ENCODE results near the gene RCOR1.

The RCOR1 gene

DNA sequence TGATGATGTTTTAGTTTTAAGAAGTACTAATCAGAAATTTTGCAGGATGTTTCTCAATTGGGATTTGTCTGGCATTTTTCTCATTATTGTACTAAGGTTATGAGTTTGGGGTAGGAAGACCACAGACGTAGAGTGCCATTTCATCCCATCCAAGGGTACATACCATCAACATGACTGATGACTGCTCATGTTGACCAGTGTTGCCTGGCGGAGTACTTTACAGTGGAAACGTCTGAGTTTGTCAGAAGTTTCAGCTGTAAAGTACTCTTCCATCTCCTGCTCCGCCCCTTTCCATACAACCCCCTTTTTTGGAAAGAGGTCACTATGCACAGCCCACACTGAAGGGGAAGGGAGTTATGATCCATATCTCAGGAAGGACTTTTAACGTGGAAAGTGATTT, 74.2 kb downstream of the RCOR1 start:
- TF ChIP-seq, protein P1, sequence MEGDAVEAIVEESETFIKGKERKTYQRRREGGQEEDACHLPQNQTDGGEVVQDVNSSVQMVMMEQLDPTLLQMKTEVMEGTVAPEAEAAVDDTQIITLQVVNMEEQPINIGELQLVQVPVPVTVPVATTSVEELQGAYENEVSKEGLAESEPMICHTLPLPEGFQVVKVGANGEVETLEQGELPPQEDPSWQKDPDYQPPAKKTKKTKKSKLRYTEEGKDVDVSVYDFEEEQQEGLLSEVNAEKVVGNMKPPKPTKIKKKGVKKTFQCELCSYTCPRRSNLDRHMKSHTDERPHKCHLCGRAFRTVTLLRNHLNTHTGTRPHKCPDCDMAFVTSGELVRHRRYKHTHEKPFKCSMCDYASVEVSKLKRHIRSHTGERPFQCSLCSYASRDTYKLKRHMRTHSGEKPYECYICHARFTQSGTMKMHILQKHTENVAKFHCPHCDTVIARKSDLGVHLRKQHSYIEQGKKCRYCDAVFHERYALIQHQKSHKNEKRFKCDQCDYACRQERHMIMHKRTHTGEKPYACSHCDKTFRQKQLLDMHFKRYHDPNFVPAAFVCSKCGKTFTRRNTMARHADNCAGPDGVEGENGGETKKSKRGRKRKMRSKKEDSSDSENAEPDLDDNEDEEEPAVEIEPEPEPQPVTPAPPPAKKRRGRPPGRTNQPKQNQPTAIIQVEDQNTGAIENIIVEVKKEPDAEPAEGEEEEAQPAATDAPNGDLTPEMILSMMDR (conservative IDR thresholded peaks at IDR 0.05; ENCODE audit: low read depth, low read length): no peak
- Histone ChIP-seq H2AFZ (ENCODE audit: low read depth) (no peak overlapping the region), H3K4me2 (no peak overlapping the region), H3K4me3 (IDR thresholded peaks at IDR 0.05; ENCODE audit: insufficient read depth, low read depth, low read length) (no peak overlapping the region), H3K9ac (no peak overlapping the region), H4K20me1 (ENCODE audit: insufficient read depth) (no peaks in the 10 kb centered on the region), H3K36me3 (ENCODE audit: insufficient read depth) (no peaks in the 10 kb centered on the region), H3K27me3 (ENCODE audit: insufficient read depth, low read depth) (no peaks in the 10 kb centered on the region), H3K79me2 (ENCODE audit: insufficient read depth, low read depth) (peaks cover 5% of the 10 kb centered on the region; the same call in 1 of the 2 replicates), H3K4me1 (ENCODE audit: low read depth, poor library complexity, severe bottlenecking) (no peaks in the 10 kb centered on the region), H3K27ac (no peak overlapping the region)

DNA sequence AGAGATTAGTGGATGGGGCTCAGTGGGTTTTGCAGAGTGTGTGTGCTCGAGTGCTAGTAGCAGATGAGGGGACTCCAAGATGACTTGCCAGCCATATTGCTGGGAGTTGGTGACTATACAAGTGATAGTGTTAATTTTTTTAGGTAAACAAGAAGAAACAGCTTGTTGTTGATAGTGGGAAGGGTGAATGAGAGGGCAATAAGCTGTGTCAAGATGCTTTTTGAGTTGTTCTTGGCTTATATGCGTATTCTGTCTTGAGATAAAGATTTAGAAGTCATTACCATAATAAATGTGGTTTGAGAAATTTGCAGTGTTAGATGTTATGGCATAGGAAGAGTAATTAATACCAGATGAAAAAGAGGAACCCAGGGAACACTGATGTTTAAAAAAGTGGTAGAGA, 75.3 kb downstream of the RCOR1 start:
- H3K27ac ChIP-seq: no peak overlapping the region
- no peaks in the 10 kb centered on the region for H3K4me1 ChIP-seq (ENCODE audit: low read depth, poor library complexity, severe bottlenecking)
- H3K4me3 ChIP-seq (IDR thresholded peaks at IDR 0.05; ENCODE audit: insufficient read depth, low read depth, low read length): no peak overlapping the region
- no peaks in the 10 kb centered on the region for H3K27me3 ChIP-seq (ENCODE audit: insufficient read depth, low read depth)
- no peaks in the 10 kb centered on the region for H3K36me3 ChIP-seq (ENCODE audit: insufficient read depth)
- no peak overlapping the region for H2AFZ ChIP-seq (ENCODE audit: low read depth)
- TF ChIP-seq, protein P1 (conservative IDR thresholded peaks at IDR 0.05; ENCODE audit: low read depth, low read length): no peak
- H4K20me1 ChIP-seq (ENCODE audit: insufficient read depth): no peaks in the 10 kb centered on the region
- H3K79me2 ChIP-seq (ENCODE audit: insufficient read depth, low read depth): peaks cover 8% of the 10 kb centered on the region; the same call in 1 of the 2 replicates
- no peak overlapping the region for H3K4me2 ChIP-seq
- no peak overlapping the region for H3K9ac ChIP-seq

DNA sequence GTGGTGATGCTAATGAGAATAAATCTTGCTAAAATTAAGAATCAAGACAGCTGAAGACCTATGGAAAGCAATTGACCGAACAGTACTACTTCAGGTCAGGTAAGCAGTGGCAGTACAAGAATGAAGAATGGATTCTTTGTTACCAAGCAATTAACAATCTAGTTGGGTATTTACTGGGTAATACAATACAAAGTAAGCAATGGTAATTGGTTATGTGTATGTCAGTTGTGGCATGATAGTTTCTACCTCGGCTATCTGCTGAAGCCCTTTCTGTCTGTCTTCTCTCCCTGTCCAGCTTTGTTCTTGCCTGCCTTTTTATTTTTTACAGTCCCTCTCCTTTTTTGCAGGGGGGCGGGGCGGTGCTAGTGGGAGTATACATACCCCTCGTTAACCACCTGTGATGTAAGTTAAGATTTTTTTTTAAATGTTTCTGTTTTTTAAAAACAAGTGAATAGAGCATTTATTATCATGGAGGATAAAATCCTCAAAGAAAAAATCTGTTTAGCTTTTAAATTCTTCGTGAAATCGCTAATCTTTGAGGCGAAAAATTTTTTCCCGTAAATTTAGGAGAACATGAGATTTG, 75.9 kb downstream of the RCOR1 start:
- no peak overlapping the region for H2AFZ ChIP-seq (ENCODE audit: low read depth)
- TF ChIP-seq, protein P1 (conservative IDR thresholded peaks at IDR 0.05; ENCODE audit: low read depth, low read length): no peak
- H4K20me1 ChIP-seq (ENCODE audit: insufficient read depth): no peaks in the 10 kb centered on the region
- no peak overlapping the region for H3K27ac ChIP-seq
- H3K4me3 ChIP-seq (IDR thresholded peaks at IDR 0.05; ENCODE audit: insufficient read depth, low read depth, low read length): no peak overlapping the region
- no peaks in the 10 kb centered on the region for H3K27me3 ChIP-seq (ENCODE audit: insufficient read depth, low read depth)
- peaks cover 8% of the 10 kb centered on the region; the same call in 1 of the 2 replicates for H3K79me2 ChIP-seq (ENCODE audit: insufficient read depth, low read depth)
- H3K4me1 ChIP-seq (ENCODE audit: low read depth, poor library complexity, severe bottlenecking): no peaks in the 10 kb centered on the region
- H3K9ac ChIP-seq: no peak overlapping the region
- no peaks in the 10 kb centered on the region for H3K36me3 ChIP-seq (ENCODE audit: insufficient read depth)
- no peak overlapping the region for H3K4me2 ChIP-seq

DNA sequence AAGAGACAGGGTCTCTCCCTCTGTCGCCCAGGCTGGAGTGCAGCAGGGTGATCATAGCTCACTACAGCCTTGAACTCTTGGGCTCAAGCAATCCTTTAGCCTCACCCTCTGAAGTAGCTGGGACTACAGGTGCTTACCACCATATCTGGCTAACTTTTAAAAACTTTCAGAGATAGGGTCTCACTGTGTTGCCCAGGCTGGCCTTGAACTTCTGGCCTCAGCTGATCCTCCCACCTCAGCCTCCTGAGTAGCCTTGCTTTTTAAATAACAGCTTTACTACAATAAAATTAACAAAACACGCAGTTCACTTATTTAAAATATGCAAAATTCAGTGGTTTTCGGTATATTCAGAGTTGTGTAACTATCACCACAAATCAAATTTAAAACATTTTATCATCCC, 79.0 kb downstream of the RCOR1 start:
- no peaks in the 10 kb centered on the region for H4K20me1 ChIP-seq (ENCODE audit: insufficient read depth)
- no peak overlapping the region for H3K27ac ChIP-seq
- no peak overlapping the region for H3K4me2 ChIP-seq
- H3K79me2 ChIP-seq (ENCODE audit: insufficient read depth, low read depth): peaks cover 8% of the 10 kb centered on the region; the same call in 1 of the 2 replicates
- no peaks in the 10 kb centered on the region for H3K27me3 ChIP-seq (ENCODE audit: insufficient read depth, low read depth)
- H3K9ac ChIP-seq: no peak overlapping the region
- TF ChIP-seq, protein P1 (conservative IDR thresholded peaks at IDR 0.05; ENCODE audit: low read depth, low read length): no peak
- no peaks in the 10 kb centered on the region for H3K4me1 ChIP-seq (ENCODE audit: low read depth, poor library complexity, severe bottlenecking)
- no peak overlapping the region for H2AFZ ChIP-seq (ENCODE audit: low read depth)
- no peak overlapping the region for H3K4me3 ChIP-seq (IDR thresholded peaks at IDR 0.05; ENCODE audit: insufficient read depth, low read depth, low read length)
- H3K36me3 ChIP-seq (ENCODE audit: insufficient read depth): no peaks in the 10 kb centered on the region

Measured in KMS-11 (cell line).